ENCODE measurements around the gene RUNX1.

Gene RUNX1

DNA sequence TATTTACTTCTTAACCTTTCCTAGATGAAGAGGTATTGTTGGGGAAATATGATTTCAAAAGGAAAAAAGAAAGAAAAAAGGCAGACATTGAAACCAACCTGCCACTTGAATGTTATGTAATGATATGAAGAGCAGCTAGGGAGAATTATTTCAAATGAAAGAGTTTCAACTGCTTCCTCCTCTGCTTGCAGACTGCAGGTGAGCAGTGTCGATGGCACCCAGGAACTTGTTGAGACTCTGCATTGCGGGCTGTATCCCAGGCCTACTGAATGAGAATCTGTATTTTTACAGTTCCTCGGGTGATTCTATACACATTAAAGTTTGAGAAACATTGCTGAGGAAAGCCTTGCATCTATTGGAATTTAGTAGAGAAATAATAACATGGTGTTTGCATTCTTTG, 3.7 kb upstream of the RUNX1 start:
- H3K4me3 ChIP-seq (ENCODE audit: low read depth, low read length): no peak overlapping the region
- no peak for DNase-seq (ENCODE audit: low read depth)
- TF ChIP-seq, protein P1, sequence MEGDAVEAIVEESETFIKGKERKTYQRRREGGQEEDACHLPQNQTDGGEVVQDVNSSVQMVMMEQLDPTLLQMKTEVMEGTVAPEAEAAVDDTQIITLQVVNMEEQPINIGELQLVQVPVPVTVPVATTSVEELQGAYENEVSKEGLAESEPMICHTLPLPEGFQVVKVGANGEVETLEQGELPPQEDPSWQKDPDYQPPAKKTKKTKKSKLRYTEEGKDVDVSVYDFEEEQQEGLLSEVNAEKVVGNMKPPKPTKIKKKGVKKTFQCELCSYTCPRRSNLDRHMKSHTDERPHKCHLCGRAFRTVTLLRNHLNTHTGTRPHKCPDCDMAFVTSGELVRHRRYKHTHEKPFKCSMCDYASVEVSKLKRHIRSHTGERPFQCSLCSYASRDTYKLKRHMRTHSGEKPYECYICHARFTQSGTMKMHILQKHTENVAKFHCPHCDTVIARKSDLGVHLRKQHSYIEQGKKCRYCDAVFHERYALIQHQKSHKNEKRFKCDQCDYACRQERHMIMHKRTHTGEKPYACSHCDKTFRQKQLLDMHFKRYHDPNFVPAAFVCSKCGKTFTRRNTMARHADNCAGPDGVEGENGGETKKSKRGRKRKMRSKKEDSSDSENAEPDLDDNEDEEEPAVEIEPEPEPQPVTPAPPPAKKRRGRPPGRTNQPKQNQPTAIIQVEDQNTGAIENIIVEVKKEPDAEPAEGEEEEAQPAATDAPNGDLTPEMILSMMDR (IDR thresholded peaks at IDR 0.05; ENCODE audit: low read depth, low read length, missing control alignments): no peak

DNA sequence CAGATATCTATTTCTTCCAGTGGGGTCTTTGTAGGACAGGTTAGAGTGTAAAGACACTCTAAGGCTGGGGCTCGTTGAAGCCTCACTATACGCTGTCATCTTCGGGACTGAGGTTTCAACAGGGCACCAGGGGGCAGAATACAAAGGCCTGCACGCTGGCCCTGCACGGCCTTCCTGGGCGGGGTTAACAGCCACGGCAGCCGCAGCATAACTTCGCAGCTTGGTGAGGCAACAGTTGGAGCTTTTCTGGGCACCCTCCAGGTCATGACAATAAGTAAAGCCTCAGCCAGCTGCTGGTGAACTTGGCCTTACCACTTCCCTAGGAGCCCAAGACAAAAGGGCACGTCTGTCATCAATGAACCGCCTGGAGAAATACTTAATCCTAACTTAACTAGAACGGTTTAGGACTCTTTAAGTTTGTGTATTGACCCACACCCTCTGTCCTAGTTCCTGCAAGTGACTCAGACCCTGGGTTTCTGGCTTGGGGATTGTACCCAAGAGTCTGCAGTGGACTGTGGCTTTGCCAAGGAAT, 2.3 kb upstream of the RUNX1 start:
- DNase-seq (ENCODE audit: low read depth): no peak
- H3K4me3 ChIP-seq (ENCODE audit: low read depth, low read length): no peak overlapping the region
- TF ChIP-seq, protein P1 (IDR thresholded peaks at IDR 0.05; ENCODE audit: low read depth, low read length, missing control alignments): peak; percentile 51

DNA sequence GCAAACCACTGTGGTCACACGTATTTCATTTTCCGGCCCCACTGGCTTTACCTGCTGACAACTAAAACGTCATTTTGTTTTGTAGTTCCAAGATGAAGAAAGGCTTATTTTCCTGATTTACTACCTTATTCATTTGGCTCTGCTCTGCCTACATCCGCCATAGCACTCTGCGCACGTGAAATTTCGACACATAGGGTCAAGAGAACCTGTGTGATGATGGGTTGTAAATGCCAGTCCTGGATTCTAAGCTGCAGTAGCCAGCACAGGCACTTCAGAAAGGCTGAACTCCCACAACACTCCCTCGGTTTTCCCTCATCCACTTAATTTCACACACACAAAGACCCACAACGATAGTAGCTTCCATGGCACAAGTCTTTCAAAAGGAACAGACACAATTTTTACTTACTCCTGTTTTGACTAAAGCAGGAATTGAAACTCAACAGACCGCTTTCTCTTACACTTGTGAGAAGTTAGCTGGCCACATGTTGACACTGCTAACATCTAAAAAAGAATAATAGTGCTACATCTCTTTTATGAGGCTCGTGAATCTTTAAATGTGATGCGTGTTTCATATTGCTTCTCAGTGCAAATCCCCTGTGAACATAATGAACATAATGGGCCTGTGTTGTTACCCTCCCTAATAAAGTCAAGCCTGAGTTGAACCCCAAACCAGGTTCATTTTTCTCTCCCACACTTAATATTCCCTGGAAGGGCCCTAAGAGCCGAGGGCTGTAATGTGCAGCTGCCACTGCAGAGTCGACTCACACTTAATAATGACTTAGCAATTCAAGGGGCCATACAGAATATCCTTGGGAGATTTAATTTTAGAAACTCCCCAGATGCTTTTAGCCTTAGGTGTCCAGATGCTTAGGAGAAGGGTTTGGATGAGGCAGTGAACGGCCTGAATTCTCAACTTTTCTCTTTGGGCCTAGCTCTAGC, 1.5 kb upstream of the RUNX1 start:
- DNase-seq (ENCODE audit: low read depth): no peak
- H3K4me3 ChIP-seq (ENCODE audit: low read depth, low read length): no peak overlapping the region; the same call in 1 of the 2 replicates
- TF ChIP-seq, protein P1 (IDR thresholded peaks at IDR 0.05; ENCODE audit: low read depth, low read length, missing control alignments): no peak

DNA sequence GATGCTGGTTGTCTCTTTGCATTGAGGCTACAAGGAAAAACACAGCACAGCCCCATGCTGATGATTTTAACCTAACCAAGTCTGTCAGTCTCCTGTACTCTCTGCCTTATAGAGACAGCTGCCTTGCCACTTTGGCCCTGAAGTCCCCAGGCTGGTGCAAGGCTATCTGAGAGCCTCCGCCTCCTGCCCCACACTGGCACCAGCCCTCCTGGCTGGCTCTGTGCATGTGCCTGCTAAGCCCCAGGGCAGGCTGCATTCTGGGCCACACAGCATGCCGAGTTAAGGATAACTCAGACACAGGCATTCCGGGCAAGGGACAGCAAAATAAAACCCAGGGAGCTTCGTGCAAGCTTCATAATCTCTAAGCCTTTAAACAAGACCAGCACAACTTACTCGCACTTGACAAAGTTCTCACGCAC, 910 bp downstream of the RUNX1 start:
- TF ChIP-seq, protein P1 (IDR thresholded peaks at IDR 0.05; ENCODE audit: low read depth, low read length, missing control alignments): no peak
- DNase-seq (ENCODE audit: low read depth): no peak
- H3K4me3 ChIP-seq (ENCODE audit: low read depth, low read length): peak overlapping the region; percentile 53

DNA sequence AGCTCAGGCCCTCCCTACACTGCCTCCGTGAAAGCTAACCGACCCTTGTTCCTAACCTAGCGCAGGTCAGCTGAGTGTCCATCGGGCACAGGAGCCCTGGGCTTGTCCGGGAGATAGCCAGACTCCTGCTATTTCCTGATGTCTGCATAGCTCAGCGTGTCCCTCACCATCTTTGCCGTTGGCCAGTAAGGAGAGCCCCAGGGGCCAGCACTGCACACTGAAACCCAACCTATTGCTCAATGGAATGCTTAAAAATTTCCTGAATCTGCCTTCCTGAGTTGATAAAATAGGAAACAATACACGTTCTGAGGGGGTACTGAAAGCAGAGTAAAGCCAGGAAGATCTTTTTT, 2.2 kb downstream of the RUNX1 start:
- TF ChIP-seq, protein P1 (IDR thresholded peaks at IDR 0.05; ENCODE audit: low read depth, low read length, missing control alignments): no peak
- DNase-seq (ENCODE audit: low read depth): no peak
- peak overlapping the region; percentile 53; the same call in 1 of the 2 replicates for H3K4me3 ChIP-seq (ENCODE audit: low read depth, low read length)

DNA sequence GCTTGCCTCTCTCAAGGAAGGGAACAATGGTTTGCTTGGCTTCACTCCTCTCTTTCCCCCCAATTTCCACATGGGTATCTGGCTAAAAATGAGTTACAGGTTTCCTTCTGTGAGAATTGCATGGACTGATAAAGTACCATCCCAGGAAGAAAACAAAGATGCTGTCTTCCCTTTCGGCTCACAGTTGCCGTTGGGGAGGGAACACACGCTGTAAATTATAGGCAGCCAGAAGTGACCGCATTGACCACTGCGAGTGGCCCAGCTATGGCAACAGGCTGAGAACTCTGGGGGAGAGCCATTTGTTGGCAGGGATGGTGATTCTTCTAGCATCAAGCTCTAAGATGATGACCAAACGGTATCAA, 2.9 kb downstream of the RUNX1 start:
- TF ChIP-seq, protein P1 (IDR thresholded peaks at IDR 0.05; ENCODE audit: low read depth, low read length, missing control alignments): no peak
- H3K4me3 ChIP-seq (ENCODE audit: low read depth, low read length): no peak overlapping the region

More for the DNA sequence above, 2.9 kb downstream of the RUNX1 start:
- DNase-seq (ENCODE audit: low read depth): no peak

Measured in GM12864 (cell line).